Left ventricle myocardium superior (tissue), 1 donor: ENCODE measurements around the gene AAK1. TPM values are rescaled to one million over a fixed set of nuclear protein-coding genes. Genes with fewer than 3 reads are reported as not detected.
"Not testable (repeated sequence)": the region's sequence is repeated elsewhere in the genome, so short reads cannot be mapped to it uniquely, and the experiment has no call there.

Source experiments
- ATAC-seq: fragments of 200-7000 bp; cut with Tn5 transposase; one replicate; pipeline ENCODE4 v1.9.1; 2020; ENCODE audit warnings: mild to moderate bottlenecking, moderate library complexity
- DNase-seq: peaks from one replicate; pipeline ENCODE4 v3.0.0-alpha.2; 2020
- intact Hi-C: fragments of 100-400 bp; cut with micrococcal nuclease; formaldehyde crosslinking; loops from one replicate; pipeline ENCODE4 v1.11.0; 2022
- total RNA-seq: library from RNA; stranded (reverse); fragmentation: NEBNext Ultra II Directional; extraction: Animal tissue kit (Norgen Biotek cat#: 25700); gene quantifications from one replicate; pipeline ENCODE4 v1.2.1, GENCODE V29; 2021
- donor health status: DM: no; HTN: yes; CAD: no; lungs with severe emphysema.

AAK1 gene
- total RNA-seq, 1 donor from 2014 or later, result 91.1 TPM

- intact Hi-C loops, result no loop called here
- ATAC-seq (no peak), DNase-seq (no peak)
These were observed 192.7 kb downstream of the AAK1 start for GRCh38 chr2:69450735-69451416.

- DNase-seq (no peak), ATAC-seq (no peak)
- intact Hi-C loops, result no loop called here
These were observed 193.6 kb downstream of the AAK1 start for GRCh38 chr2:69449906-69450305.

GRCh38 chr2:69443673-69444072 is 199.9 kb downstream of the AAK1 start:
- DNase-seq, ATAC-seq, intact Hi-C loops: not testable (repeated sequence)

- DNase-seq, intact Hi-C loops, ATAC-seq: not testable (repeated sequence)
These were observed 204.0 kb downstream of the AAK1 start for GRCh38 chr2:69439499-69439898.

GRCh38 chr2:69438580-69438979 is 205.0 kb downstream of the AAK1 start:
- DNase-seq (no peak), ATAC-seq (no peak)
- intact Hi-C loops, result no loop called here

- DNase-seq (no peak), ATAC-seq (peak; percentile 46)
- intact Hi-C loops, result no loop called here
These were observed 205.8 kb downstream of the AAK1 start for GRCh38 chr2:69437751-69438154.

GRCh38 chr2:69436938-69437750 is 206.4 kb downstream of the AAK1 start, which contains the start of gene NFU1:
Gene NFU1 (minus strand): TSS chr2:69437435. CDS start chr2:69437422, 13 bp downstream.
- ATAC-seq (peak; percentile 98), DNase-seq (peak; percentile 97)
- intact Hi-C loops, result no loop called here

GRCh38 chr2:69436596-69436937 is 207.0 kb downstream of the AAK1 start:
- intact Hi-C loops, result no loop called here
- ATAC-seq, result no peak

GRCh38 chr2:69434753-69435152 is 208.8 kb downstream of the AAK1 start:
- no peak for ATAC-seq
- intact Hi-C loops, result no loop called here
- no peak for DNase-seq

More at GRCh38 chr2:69436596-69436937, 207.0 kb downstream of the AAK1 start:
- DNase-seq, result no peak

GRCh38 chr2:69429491-69430183 is 213.9 kb downstream of the AAK1 start:
- intact Hi-C loops, result no loop called here
- ATAC-seq (no peak), DNase-seq (no peak)

GRCh38 chr2:69428981-69429380 is 214.6 kb downstream of the AAK1 start:
- DNase-seq (no peak), ATAC-seq (no peak)
- intact Hi-C loops, result no loop called here

GRCh38 chr2:69424419-69424818 is 219.1 kb downstream of the AAK1 start:
- intact Hi-C loops, result no loop called here
- ATAC-seq (peak; percentile 76), DNase-seq (no peak)

GRCh38 chr2:69422198-69422597 is 221.3 kb downstream of the AAK1 start:
- ATAC-seq (no peak), DNase-seq (no peak)
- intact Hi-C loops, result no loop called here

GRCh38 chr2:69419111-69419510 is 224.4 kb downstream of the AAK1 start:
- intact Hi-C loops, DNase-seq, ATAC-seq: not testable (repeated sequence)

GRCh38 chr2:69416147-69416546 is 227.4 kb downstream of the AAK1 start:
- intact Hi-C loops, result no loop called here

More at GRCh38 chr2:69416147-69416546, 227.4 kb downstream of the AAK1 start:
- ATAC-seq, result no peak
- no peak for DNase-seq

Other genes with a start within 250 kb of the AAK1 start
- gene NFU1, start 206.3 kb downstream of the AAK1 start, total RNA-seq, result 117 TPM
- gene ANXA4, start 98.4 kb upstream of the AAK1 start, total RNA-seq, result 24.7 TPM
- 3.6 TPM for gene GMCL1, start 185.9 kb upstream of the AAK1 start, total RNA-seq